H1 (cell line): ENCODE data around the gene WBP1L. TPM values are rescaled to one million over a fixed set of nuclear protein-coding genes. Genes with fewer than 3 reads are reported as not detected.

Experiments used
- CTCF ChIA-PET: fragments of 300-600 bp; sonication (Branson Sonifier 250); formaldehyde crosslinking; loops from one replicate; lab custom pipeline; 2021; ENCODE audit not compliant: partially characterized antibody; lab: Charles Lee
- POLR2A ChIA-PET: fragments of 300-600 bp; sonication (Branson Sonifier 250); formaldehyde crosslinking; loops from one replicate; lab custom pipeline; 2021; ENCODE audit warnings: inconsistent platforms; ENCODE audit not compliant: partially characterized antibody; lab: Charles Lee
- DNase-seq, 2 experiments: peaks; one replicate each; pipeline versions ENCODE4 v3.0.0 to v3.0.0-alpha.2; 2010 to 2022; ENCODE audit warnings: low spot score in 2 of 2, low read depth in 1 of 2, mixed read lengths in 1 of 2
- FAIRE-seq: peaks from 2 replicates; lab custom pipeline; 2011; peaks lifted over from hg19 to GRCh38; lab: Jason Lieb, UNC
- H2AFZ ChIP-seq: 2 replicates; pipeline ENCODE4 v1.8.1; 2012; ENCODE audit warnings: low read length, inconsistent platforms
- H2AK5ac ChIP-seq: 2 replicates; pipeline ENCODE4 v1.6.1; 2013; ENCODE audit warnings: low read depth, low read length
- H2BK120ac ChIP-seq: replicated peaks from 2 replicates; pipeline ENCODE3; 2013; ENCODE audit warnings: low read depth, low read length, inconsistent platforms
- H2BK12ac ChIP-seq: 2 replicates; pipeline ENCODE4 v1.6.1; 2013; ENCODE audit warnings: low read depth, low read length
- H2BK15ac ChIP-seq: 2 replicates; pipeline ENCODE4 v1.6.1; 2013; ENCODE audit warnings: low read length
- H2BK20ac ChIP-seq: 2 replicates; pipeline ENCODE4 v1.6.1; 2013; ENCODE audit warnings: low read length
- H2BK5ac ChIP-seq: 2 replicates; pipeline ENCODE4 v1.6.1; 2013; ENCODE audit warnings: low read depth, low read length
- H3K14ac ChIP-seq: 2 replicates; pipeline ENCODE4 v1.6.1; 2013; ENCODE audit warnings: inconsistent platforms; ENCODE audit not compliant: insufficient read length
- H3K18ac ChIP-seq: 2 replicates; pipeline ENCODE4 v1.6.1; 2013; ENCODE audit warnings: low read length; ENCODE audit errors: extremely low read depth
- H3K23ac ChIP-seq: 2 replicates; pipeline ENCODE4 v1.6.1; 2013; ENCODE audit warnings: inconsistent platforms; ENCODE audit not compliant: insufficient read length
- H3K23me2 ChIP-seq: 2 replicates; pipeline ENCODE4 v1.6.1; 2013; ENCODE audit warnings: low read depth, low read length
- H3K27ac ChIP-seq: 2 replicates; pipeline ENCODE4 v1.6.1; 2011; ENCODE audit warnings: low read depth, low read length, inconsistent platforms
- H3K27me3 ChIP-seq, 4 experiments: replicated peaks in 1 of 4; 1 replicate in 1 of 4; 2 replicates in 3 of 4; pipeline versions ENCODE4 v1.6.1 to v1.8.1; 2011 to 2013; ENCODE audit warnings: low read length in 3 of 4, mild to moderate bottlenecking in 3 of 4, inconsistent platforms in 2 of 4, mixed read lengths in 2 of 4, moderate library complexity in 1 of 4; ENCODE audit not compliant: control insufficient read depth in 3 of 4, insufficient read depth in 3 of 4; ENCODE audit errors: extremely low read depth in 1 of 4
- H3K36me3 ChIP-seq, 4 experiments: 2 replicates each; pipeline versions ENCODE4 v1.6.1 to v1.8.1; 2011 to 2013; ENCODE audit warnings: mild to moderate bottlenecking in 4 of 4, low read length in 3 of 4, moderate library complexity in 2 of 4, control low read depth in 1 of 4, inconsistent platforms in 1 of 4; ENCODE audit not compliant: insufficient read depth in 4 of 4, control insufficient read depth in 2 of 4
- H3K4ac ChIP-seq: replicated peaks from 2 replicates; pipeline ENCODE3; 2013; ENCODE audit warnings: low read length, low read depth, mixed read lengths, inconsistent platforms; ENCODE audit not compliant: insufficient read length
- H3K4me1 ChIP-seq, 4 experiments: replicated peaks in 1 of 4; 1 replicate in 1 of 4; 2 replicates in 3 of 4; pipeline versions ENCODE4 v1.6.1 to v1.8.1; 2011 to 2013; ENCODE audit warnings: low read length in 3 of 4, inconsistent platforms in 2 of 4, mixed read lengths in 1 of 4; ENCODE audit not compliant: insufficient read depth in 4 of 4, control insufficient read depth in 3 of 4
- H3K4me2 ChIP-seq, 2 experiments: 2 replicates each; pipeline versions ENCODE4 v1.6.1 to v1.8.1; 2011 to 2013; ENCODE audit warnings: low read depth in 2 of 2, low read length in 2 of 2, control low read depth in 1 of 2, inconsistent platforms in 1 of 2, mild to moderate bottlenecking in 1 of 2; ENCODE audit not compliant: insufficient read depth in 1 of 2
- H3K4me3 ChIP-seq, 4 experiments: fragments of 200-600, 300-600 bp in 1 of 4; sonication (generic), shearing (Covaris generic), sonication (Bioruptor Twin) in 1 of 4; 2 replicates each; pipeline versions ENCODE4 v1.5.1 to v1.8.1; 2011 to 2016; ENCODE audit warnings: low read length in 4 of 4, low read depth in 3 of 4, control low read depth in 2 of 4, inconsistent platforms in 2 of 4, mild to moderate bottlenecking in 2 of 4, mixed read lengths in 1 of 4, moderate library complexity in 1 of 4; ENCODE audit not compliant: insufficient read depth in 2 of 4; ENCODE audit errors: extremely low read depth in 1 of 4
- H3K56ac ChIP-seq: replicated peaks from 2 replicates; pipeline ENCODE3; 2013; ENCODE audit warnings: low read depth, mild to moderate bottlenecking, mixed read lengths, low read length, inconsistent platforms; ENCODE audit not compliant: insufficient read length
- H3K79me1 ChIP-seq: 2 replicates; pipeline ENCODE4 v1.6.1; 2013; ENCODE audit warnings: low read depth, low read length, control low read depth
- H3K79me2 ChIP-seq, 2 experiments: 2 replicates each; pipeline versions ENCODE4 v1.6.1 to v1.8.1; 2012 to 2013; ENCODE audit warnings: low read length in 2 of 2, mild to moderate bottlenecking in 2 of 2, inconsistent platforms in 1 of 2; ENCODE audit not compliant: insufficient read depth in 2 of 2, control insufficient read depth in 1 of 2
- H3K9ac ChIP-seq, 4 experiments: replicated peaks in 1 of 4; 1 replicate in 1 of 4; 2 replicates in 3 of 4; pipeline versions ENCODE4 v1.6.1 to v1.8.1; 2011 to 2013; ENCODE audit warnings: low read depth in 3 of 4, low read length in 3 of 4, control low read depth in 2 of 4, mild to moderate bottlenecking in 2 of 4, moderate library complexity in 2 of 4, inconsistent platforms in 1 of 4; ENCODE audit errors: extremely low read depth in 1 of 4
- H3K9me3 ChIP-seq, 2 experiments: 2 replicates each; pipeline versions ENCODE4 v1.6.1 to v1.8.1; 2012 to 2013; ENCODE audit warnings: mild to moderate bottlenecking in 2 of 2, moderate library complexity in 2 of 2, control low read depth in 1 of 2, inconsistent platforms in 1 of 2, low read depth in 1 of 2, low read length in 1 of 2, mixed read lengths in 1 of 2; ENCODE audit not compliant: insufficient read depth in 2 of 2
- H4K20me1 ChIP-seq, 2 experiments: replicated peaks in 1 of 2; 2 replicates each; pipeline versions ENCODE3 to v1.8.1; 2011 to 2013; ENCODE audit warnings: inconsistent platforms in 2 of 2, low read length in 2 of 2, mild to moderate bottlenecking in 1 of 2; ENCODE audit not compliant: insufficient read depth in 2 of 2, control insufficient read depth in 1 of 2
- H4K5ac ChIP-seq: 2 replicates; pipeline ENCODE4 v1.6.1; 2013; ENCODE audit warnings: low read length, low read depth, mixed read lengths, inconsistent platforms; ENCODE audit not compliant: insufficient read length
- H4K8ac ChIP-seq: 2 replicates; pipeline ENCODE4 v1.8.0; 2013; ENCODE audit warnings: mild to moderate bottlenecking, moderate library complexity, low read length, inconsistent platforms; ENCODE audit not compliant: insufficient read depth; ENCODE audit errors: extremely low read depth
- H4K91ac ChIP-seq: replicated peaks from 2 replicates; pipeline ENCODE3; 2013; ENCODE audit warnings: low read length, mixed read lengths, inconsistent platforms; ENCODE audit not compliant: insufficient read length
- E2F6 ChIP-seq: IDR thresholded peaks from 2 replicates; pipeline ENCODE4 v1.6.1; 2012; ENCODE audit warnings: inconsistent platforms
- KDM1A ChIP-seq: fragments of 200-600, 300-600 bp; sonication (generic); IDR thresholded peaks from 2 replicates; pipeline ENCODE4 v1.7.1; 2016; ENCODE audit warnings: mild to moderate bottlenecking, low read length, borderline replicate concordance
- MAX ChIP-seq: IDR thresholded peaks from 2 replicates; pipeline ENCODE4 v1.6.1; 2012; ENCODE audit warnings: inconsistent platforms
- POLR2A ChIP-seq, 2 experiments: IDR thresholded peaks; 1 replicate in 1 of 2; 2 replicates in 1 of 2; pipeline ENCODE4 v1.6.1; 2011; ENCODE audit warnings: low read depth in 2 of 2, low read length in 2 of 2, mild to moderate bottlenecking in 2 of 2; ENCODE audit errors: control extremely low read depth in 1 of 2
- SIN3A ChIP-seq, 2 experiments: IDR thresholded peaks in 1 of 2; conservative IDR thresholded peaks in 1 of 2; 2 replicates each; pipeline ENCODE4 v1.6.1; 2011 to 2012; ENCODE audit warnings: low read length in 2 of 2, improper control_type of control experiment in 1 of 2, low read depth in 1 of 2, mild to moderate bottlenecking in 1 of 2
- TCF12 ChIP-seq: IDR thresholded peaks from 2 replicates; pipeline ENCODE4 v1.6.1; 2011; ENCODE audit warnings: low read depth, mild to moderate bottlenecking, low read length
- WGBS, 2 experiments: shearing (Covaris generic) in 1 of 2; methylation state at CpG; one replicate each; pipeline versions ENCODE4 v1.1.6 to v1.1.7; 2013 to 2015; ENCODE audit warnings: low lambda C conversion rate in 2 of 2, mixed read lengths in 2 of 2, inconsistent platforms in 1 of 2, low coverage in 1 of 2, missing lambda C conversion rate in 1 of 2; ENCODE audit not compliant: insufficient replicate concordance in 2 of 2, insufficient coverage in 1 of 2, insufficient read length in 1 of 2; ENCODE audit errors: extremely low coverage in 1 of 2, missing lambda C conversion rate in 1 of 2; 5-methylcytosine and 5-hydroxymethylcytosine counted together
- polyA plus RNA-seq, 7 experiments: library from polyadenylated mRNA; depleted of rRNA in 3 of 7; stranded (reverse) in 5 of 7; unstranded in 2 of 7; fragments of >200 nt in 5 of 7; fragments of 200-250 nt in 2 of 7; gene quantifications; 1 replicate in 5 of 7; 2 replicates in 1 of 7; 4 replicates in 1 of 7; pipeline versions ENCODE4 v1.2.1 to v1.2.3, GENCODE V29; 2011 to 2013; ENCODE audit warnings: missing spikeins in 2 of 7, mixed read lengths in 2 of 7
- total RNA-seq: library from RNA; stranded (reverse); fragmentation: NEBNext Ultra II Directional; extraction: Animal tissue kit (Norgen Biotek cat#: 25700); gene quantifications from 2 replicates; pipeline ENCODE4 v1.2.1, GENCODE V29; 2021

The WBP1L gene
- total and polyA plus RNA-seq, 2 of the 8 experiments (the other 6 are each of a cell fraction or from before 2014, with no cell fraction given): 26.6 to 29.9 TPM

GRCh38 chr10:102718220-102718619 is 25.5 kb upstream of the WBP1L start:
- Histone ChIP-seq H3K23me2 (peaks cover 6% of the 10 kb centered on the region; the same call in 1 of the 2 replicates), H3K4me2 (peak overlapping the region; percentile 58 to 67), H2BK12ac (no peak overlapping the region), H3K56ac (no peak overlapping the region), H3K4me1 (peaks cover 5 to 22% (median 14%) of the 10 kb centered on the region in 4 experiments; a peak in 6 of 7 replicates), H3K14ac (no peak overlapping the region), H3K27ac (peak overlapping the region; percentile 55; the same call in 1 of the 2 replicates), H2BK15ac (peak overlapping the region; percentile 36; the same call in 1 of the 2 replicates), H2AK5ac (no peak overlapping the region), H3K79me1 (peaks cover 4% of the 10 kb centered on the region; the same call in 1 of the 2 replicates), H4K20me1 (peaks cover 2 to 14% of the 10 kb centered on the region in 2 experiments), H3K4me3 (peak overlapping the region in 3 of 4 experiments; percentile 2 to 19 (median 2); a peak in 3 of 8 replicates), H3K18ac (peak overlapping the region; percentile 34; the same call in 1 of the 2 replicates), H2AFZ (no peak overlapping the region), H3K9me3 (no peaks in the 10 kb centered on the region), H3K79me2 (peaks cover 0 to 69% of the 10 kb centered on the region in 2 experiments; a peak in 2 of 4 replicates), H2BK20ac (no peak overlapping the region), H4K91ac (no peak overlapping the region), H2BK120ac (no peak overlapping the region), H4K8ac (no peak overlapping the region), H4K5ac (no peak overlapping the region), H3K23ac (no peak overlapping the region), H3K9ac (no peak overlapping the region; a peak in 1 of 7 replicates), H3K4ac (no peak overlapping the region), H3K27me3 (no peaks in the 10 kb centered on the region), H2BK5ac (peak overlapping the region; percentile 15; the same call in 1 of the 2 replicates), H3K36me3 (peaks cover 0 to 21% (median 2%) of the 10 kb centered on the region in 4 experiments; a peak in 4 of 8 replicates)
- no peak for FAIRE-seq
- no peak for DNase-seq
- CTCF ChIA-PET: interaction anchor here (1.1 kb wide), 1 partner anchor 35 kb away, joined by 3 read pairs; no protein-coding TSS in a partner anchor
- POLR2A ChIA-PET: interaction anchor here (0.6 kb wide), 1 partner anchor 336 kb away, joined by 3 read pairs; no protein-coding TSS in a partner anchor
- TF ChIP-seq MAX: 0 out of 2 replicates have a peak, but pooled peaks have one; percentile 15
- TF ChIP-seq POLR2A (IDR thresholded peaks at IDR 0.05; ENCODE audit: control extremely low read depth in 1 of 2, low read depth in 2 of 2, low read length in 2 of 2): peak in 1 of 2 experiments; percentile 43; a peak in 1 of 3 replicates
- 0 out of 2 replicates have a peak, but pooled peaks have one; percentile 34 for TF ChIP-seq TCF12
- TF ChIP-seq SIN3A (conservative IDR thresholded peaks at IDR 0.05 in 1 of 2, IDR thresholded peaks at IDR 0.05 in 1 of 2; ENCODE audit: low read depth in 1 of 2, low read length in 2 of 2): 0 out of 4 replicates have a peak, but pooled peaks of 1 of the 2 experiments have one; percentile 47
- TF ChIP-seq KDM1A: no peak
- no peak for TF ChIP-seq E2F6
- WGBS, 2 experiments: 78% methylated on average over 3 of the region's 3 CpGs; no CpG with 5 or more reads in 1 of the 2 experiments
